ENCODE data around the gene MTG1.
A peak's percentile ranks its signal among the peaks of the same experiment; 100 is the strongest.

Gene MTG1, protein sequence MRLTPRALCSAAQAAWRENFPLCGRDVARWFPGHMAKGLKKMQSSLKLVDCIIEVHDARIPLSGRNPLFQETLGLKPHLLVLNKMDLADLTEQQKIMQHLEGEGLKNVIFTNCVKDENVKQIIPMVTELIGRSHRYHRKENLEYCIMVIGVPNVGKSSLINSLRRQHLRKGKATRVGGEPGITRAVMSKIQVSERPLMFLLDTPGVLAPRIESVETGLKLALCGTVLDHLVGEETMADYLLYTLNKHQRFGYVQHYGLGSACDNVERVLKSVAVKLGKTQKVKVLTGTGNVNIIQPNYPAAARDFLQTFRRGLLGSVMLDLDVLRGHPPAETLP

DNA sequence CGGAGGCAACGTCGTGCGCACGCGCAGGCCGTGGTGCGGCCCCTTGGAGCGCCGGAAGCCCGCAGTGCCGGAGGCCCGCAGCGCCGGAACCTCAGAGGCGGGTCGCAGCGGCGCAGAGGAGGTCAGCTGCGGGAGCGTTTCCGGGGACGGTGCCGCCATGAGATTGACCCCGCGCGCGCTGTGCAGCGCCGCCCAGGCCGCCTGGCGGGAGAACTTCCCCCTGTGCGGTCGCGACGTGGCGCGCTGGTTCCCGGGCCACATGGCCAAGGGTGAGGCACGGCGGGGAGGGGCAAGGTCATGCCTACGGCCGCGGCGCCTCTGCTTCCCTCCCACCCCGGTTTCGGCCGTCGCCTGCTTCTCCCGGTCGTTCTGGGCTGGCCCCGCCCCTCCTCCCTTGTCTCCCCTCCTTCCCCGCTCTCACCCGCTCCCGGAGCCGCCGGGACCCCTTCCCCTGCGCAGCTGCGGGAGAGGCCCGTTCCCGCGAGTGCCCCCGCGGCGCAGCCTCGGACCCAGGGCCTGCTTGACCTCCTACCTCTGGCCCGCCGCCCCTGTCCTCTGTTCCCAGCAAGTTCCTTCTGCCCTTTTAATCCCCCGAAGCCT, at the start of gene MTG1:
MTG1 (plus strand) TSS at position 94 of the 600 bp plus-strand sequence; CDS start at position 158, 64 bp downstream.
- peak; percentile 97 for DNase-seq (ENCODE audit: low spot score)

- DNase-seq (ENCODE audit: low spot score) = no peak
These were observed 49.7 kb upstream of the MTG1 start for GRCh38 chr10:133344236-133344635.

- DNase-seq (ENCODE audit: low spot score) = no peak
These were observed 47.5 kb upstream of the MTG1 start for GRCh38 chr10:133346413-133346812.

DNA sequence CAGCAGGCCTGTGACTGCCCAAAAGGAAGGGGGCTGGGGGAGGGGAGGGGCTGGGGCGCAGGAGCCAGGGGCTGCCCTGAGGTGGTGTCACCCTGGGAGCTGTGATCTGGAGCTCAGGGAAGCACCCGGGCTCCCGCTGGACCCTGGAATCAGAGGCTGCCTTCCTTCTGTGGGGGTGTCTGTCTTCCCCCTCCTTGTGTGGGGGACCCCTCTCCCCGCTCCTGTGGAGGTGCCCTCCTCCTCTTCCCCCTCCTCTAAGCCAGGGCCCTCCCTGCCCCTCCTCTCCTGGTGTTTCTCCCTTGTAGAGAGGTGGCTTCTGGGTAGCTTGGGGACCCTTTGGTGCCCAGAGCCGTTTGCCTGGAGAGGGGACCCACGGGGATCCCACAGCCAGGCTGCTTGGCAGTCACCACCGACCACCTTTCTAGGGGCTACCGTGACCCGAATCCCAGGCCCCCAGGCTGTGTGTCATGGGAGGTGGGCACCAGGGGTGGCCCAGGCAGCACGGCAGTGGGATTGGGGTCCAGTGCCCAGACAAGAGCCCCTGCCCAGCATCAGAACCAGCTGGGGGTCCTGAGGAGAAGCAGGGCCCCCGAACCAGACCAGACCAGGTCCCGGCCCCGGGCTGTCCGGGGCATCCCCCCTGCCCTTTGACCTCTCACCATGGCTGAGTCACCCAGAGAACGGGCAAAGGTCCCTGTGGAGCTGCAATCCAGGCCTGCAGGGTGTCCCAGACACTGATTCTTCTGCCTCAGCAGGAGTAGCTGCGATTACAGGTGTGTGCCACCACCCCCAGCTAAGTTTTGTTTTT, 46.0 kb upstream of the MTG1 start:
- DNase-seq (ENCODE audit: low spot score) = no peak

GRCh38 chr10:133349160-133349568, 44.8 kb upstream of the MTG1 start:
- no peak for DNase-seq (ENCODE audit: low spot score)

- DNase-seq (ENCODE audit: low spot score) = no peak
These were observed 44.4 kb upstream of the MTG1 start for GRCh38 chr10:133349577-133350011.

GRCh38 chr10:133350283-133350949, 43.5 kb upstream of the MTG1 start:
- DNase-seq (ENCODE audit: low spot score) = no peak

DNA sequence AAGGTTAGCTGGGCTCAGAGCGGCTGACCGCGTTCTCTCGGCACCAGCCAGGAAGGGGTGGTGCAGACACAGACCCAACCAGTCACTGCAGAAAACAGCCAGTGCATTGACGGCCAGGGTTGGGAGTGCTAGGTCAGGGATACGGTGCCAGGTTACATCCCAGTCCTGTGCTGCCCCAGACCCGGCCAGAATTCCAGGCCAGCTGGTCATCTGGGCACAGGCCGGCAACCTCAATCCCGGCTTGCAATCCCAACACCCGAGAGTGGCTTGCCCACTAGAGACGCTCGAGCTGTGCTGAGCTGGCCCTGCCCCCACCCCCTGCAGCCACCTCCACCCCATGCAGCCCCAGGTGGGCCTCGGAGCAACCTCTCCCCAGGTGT, 43.0 kb upstream of the MTG1 start:
- DNase-seq (ENCODE audit: low spot score) = no peak

GRCh38 chr10:133351408-133352318, 42.3 kb upstream of the MTG1 start:
- no peak for DNase-seq (ENCODE audit: low spot score)

GRCh38 chr10:133353202-133353959, 40.6 kb upstream of the MTG1 start:
- DNase-seq (ENCODE audit: low spot score) = no peak

DNA sequence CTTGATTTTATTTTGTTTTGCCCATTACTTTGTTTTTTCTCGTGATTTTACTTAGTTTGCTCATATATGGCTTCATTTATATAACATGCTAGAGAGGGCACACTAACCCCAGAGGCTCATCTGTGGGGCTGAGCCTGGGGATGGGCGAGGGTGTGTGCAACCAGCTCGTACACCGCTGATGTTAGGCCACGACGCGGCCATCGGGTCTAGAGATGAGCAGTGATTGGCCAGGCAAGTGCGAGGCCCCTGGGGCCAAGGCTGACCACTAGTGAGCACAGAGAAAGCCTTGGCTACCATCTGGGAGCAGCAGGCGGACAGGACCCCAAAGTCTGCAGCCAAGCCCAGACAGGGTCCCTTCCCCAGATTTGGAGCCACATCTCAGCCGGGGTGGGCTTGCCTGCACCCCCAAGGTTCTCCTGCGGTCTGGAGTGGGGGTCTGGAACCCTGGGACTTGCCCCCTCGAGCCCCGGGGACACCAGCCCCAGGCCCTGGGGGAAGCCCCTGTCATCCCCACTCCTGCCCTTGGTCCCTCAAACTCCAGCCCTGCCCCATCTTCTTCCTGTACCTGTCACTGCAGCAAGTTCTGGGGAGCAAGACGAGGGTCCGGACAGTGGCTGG, 39.9 kb upstream of the MTG1 start:
- no peak for DNase-seq (ENCODE audit: low spot score)

DNA sequence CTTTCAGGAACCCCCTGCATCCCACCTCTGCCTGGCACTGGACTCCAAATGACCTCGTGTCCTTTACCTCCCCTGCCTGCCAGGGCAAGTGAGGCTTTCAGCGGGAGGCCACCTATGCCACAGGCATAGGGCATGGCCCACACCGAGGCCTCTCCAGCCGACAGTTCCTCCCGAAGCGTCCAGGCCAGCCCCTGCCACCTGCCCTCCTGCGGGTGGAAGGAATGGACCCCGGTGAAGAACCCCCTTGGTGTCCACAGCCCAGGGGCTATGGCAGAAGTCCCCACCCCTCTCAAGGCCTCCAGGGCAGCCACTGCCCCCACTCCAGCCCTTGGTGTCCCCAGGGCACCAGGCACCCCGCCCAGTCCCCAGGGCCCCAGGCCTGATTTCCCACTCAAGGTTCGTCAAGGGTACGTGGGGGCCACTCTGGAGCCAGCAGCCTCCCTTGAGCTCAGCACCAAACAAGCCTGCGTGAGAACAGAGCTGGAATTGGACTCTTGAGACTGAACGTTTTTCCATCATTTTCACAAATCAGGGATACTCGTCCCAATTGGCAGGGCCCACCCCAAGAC, 39.2 kb upstream of the MTG1 start:
- no peak for DNase-seq (ENCODE audit: low spot score)

- DNase-seq (ENCODE audit: low spot score) = no peak
These were observed 38.7 kb upstream of the MTG1 start for GRCh38 chr10:133355266-133355665.

DNA sequence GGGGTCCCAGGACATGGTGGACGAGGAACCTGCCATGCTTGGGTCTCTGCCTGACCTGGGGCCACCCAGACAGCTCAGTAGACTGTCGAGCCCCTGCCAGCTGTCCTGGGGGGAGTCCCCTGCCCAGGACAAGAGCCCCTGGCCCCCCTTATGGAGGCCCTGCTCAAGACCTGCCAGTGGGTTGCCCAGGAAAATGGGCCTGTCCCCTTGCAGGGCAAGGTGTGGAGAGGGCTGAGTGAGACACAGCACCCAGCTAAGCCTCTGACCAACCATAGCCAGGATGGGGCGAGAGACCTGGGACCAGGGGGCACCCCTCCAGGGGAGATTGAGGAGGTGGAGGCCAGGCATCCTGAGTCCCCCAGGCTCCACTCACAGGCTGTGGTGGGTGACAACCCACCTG, 38.0 kb upstream of the MTG1 start:
- DNase-seq (ENCODE audit: low spot score) = no peak

DNA sequence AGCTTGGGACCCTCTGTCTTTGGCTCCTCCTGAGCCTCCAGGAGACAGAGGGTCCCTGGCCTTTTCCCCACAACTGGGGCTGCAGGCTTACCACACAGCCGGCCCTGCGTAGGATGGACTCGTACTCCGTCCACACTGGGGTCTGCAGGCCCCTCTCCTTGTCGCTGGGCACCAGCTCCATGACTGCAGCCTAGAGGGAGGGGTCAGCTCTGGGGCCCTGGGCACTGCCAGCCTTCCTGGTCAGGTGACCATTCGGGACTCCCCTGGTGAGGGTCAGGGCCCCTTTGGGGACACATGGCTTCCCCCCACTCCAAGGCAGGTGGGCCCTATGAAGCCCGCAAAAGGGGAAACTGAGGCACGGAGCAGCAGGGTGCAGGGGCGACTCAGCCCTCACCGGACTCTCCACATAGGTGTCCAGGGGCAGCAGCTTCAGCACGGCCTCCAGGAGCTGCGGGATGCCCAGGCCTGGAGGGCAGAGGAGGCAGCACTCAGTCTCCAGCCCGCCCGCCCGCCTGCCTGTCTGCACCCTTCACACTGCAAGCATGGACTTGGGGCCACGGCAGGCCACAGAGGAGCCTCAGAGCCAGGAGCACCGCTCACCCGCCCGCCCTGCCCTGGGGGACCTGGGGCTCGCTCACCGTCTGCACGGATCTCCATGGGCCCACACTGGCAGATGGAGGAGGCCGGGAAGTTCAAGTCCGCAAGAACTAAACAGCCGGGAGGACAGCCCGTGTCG, 37.2 kb upstream of the MTG1 start:
- no peak for DNase-seq (ENCODE audit: low spot score)

GRCh38 chr10:133357285-133358161, 36.4 kb upstream of the MTG1 start, which contains the start of gene FUOM:
FUOM (minus strand) TSS chr10:133358019; CDS start chr10:133358007, 12 bp downstream.
- peak; percentile 59 for DNase-seq (ENCODE audit: low spot score)

DNA sequence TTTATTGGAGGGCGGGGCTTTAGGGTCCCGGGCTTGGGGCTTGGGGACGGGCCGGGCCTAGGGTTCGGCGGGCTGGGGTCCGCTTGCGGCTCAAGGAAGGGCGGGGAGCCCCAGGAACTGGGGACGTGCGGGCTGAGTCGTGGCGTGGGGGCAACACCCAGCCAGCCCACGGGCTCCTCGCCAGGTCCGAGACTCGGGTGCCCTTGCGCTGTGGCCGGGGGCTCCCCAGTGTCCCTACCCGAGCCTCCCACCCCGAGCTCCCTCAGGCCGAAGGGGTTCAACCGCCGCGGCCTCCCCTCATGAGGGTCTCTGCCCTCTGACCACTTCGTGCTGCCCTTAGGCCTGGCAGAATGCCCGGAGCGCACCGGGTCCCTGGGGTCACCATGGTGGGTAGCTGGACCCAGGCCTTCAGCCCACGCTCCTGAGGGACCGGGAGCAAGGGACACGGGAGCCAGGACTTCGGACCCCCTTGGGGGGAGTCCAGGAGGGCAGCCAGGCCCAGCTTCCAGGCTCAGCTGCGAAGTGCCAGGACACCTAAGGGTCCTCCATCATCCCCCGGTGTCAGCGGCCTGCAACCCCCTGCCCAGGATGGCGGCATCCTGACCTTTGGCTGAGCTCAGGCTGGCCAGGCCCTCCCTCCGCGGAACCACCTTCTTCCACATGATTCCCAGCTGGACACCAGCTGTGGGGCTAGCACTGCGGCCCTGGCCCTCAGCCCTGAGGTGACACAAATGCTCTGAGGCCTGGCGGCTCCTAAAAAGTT, 35.6 kb upstream of the MTG1 start:
- DNase-seq (ENCODE audit: low spot score) = no peak

All from activated CD4-positive, alpha-beta T cell treated with anti-CD3 and anti-CD28 coated beads, Interleukin-2, Interleukin-4, amounts not matched to agents 100 ng/mL and 50 ng/mL, durations not matched to agents 16 hours and 8 hours (primary cell).